NT2/D1 (cell line): ENCODE measurements around the gene HAUS2.

Experiments used
- SUZ12 ChIP-seq: IDR thresholded peaks from 2 replicates; pipeline ENCODE4 v1.6.1; 2011; ENCODE audit not compliant: insufficient read length, insufficient read depth; ENCODE audit errors: extremely low read depth
- YY1 ChIP-seq: IDR thresholded peaks from 2 replicates; pipeline ENCODE4 v1.6.1; 2011; ENCODE audit not compliant: insufficient read length, insufficient read depth
- ZNF274 ChIP-seq: IDR thresholded peaks from 2 replicates; pipeline ENCODE4 v1.6.1; 2011; ENCODE audit warnings: mild to moderate bottlenecking, low read depth, low read length

GRCh38 chr15:42499858-42500609, 48.6 kb upstream of the HAUS2 start:
- TF ChIP-seq YY1 (no peak), ZNF274 (no peak), SUZ12 (no peak)
